Activated naive CD8-positive, alpha-beta T cell treated with anti-CD3 and anti-CD28 coated beads, Interleukin-2, amount 50 U/mL, for 24 hours (primary cell): ENCODE measurements around the gene BMS1.
"Not testable (repeated sequence)": the region's sequence is repeated elsewhere in the genome, so short reads cannot be mapped to it uniquely, and the experiment has no call there.

Source experiments
- ATAC-seq: fragments of 150-1000 bp; cut with Tn5 transposase; one replicate; pipeline ENCODE4 v1.10.0; 2021
- DNase-seq: peaks from one replicate; pipeline ENCODE4 v3.0.0; 2021
- H3K27ac Mint-ChIP-seq: one replicate; pipeline ENCODE4 v1.8.0; 2021; ENCODE audit warnings: mild to moderate bottlenecking, mixed read lengths
- H3K27me3 Mint-ChIP-seq: one replicate; pipeline ENCODE4 v1.8.0; 2021; ENCODE audit warnings: mixed read lengths
- H3K36me3 Mint-ChIP-seq: one replicate; pipeline ENCODE4 v1.8.0; 2021; ENCODE audit warnings: low read depth, mixed read lengths
- H3K4me1 Mint-ChIP-seq: one replicate; pipeline ENCODE4 v1.8.0; 2021; ENCODE audit warnings: mixed read lengths
- H3K4me3 Mint-ChIP-seq: one replicate; pipeline ENCODE4 v1.8.0; 2021; ENCODE audit warnings: mild to moderate bottlenecking, moderate library complexity, mixed read lengths
- H3K9me3 Mint-ChIP-seq: one replicate; pipeline ENCODE4 v1.8.0; 2021; ENCODE audit warnings: mixed read lengths

BMS1 gene

DNA sequence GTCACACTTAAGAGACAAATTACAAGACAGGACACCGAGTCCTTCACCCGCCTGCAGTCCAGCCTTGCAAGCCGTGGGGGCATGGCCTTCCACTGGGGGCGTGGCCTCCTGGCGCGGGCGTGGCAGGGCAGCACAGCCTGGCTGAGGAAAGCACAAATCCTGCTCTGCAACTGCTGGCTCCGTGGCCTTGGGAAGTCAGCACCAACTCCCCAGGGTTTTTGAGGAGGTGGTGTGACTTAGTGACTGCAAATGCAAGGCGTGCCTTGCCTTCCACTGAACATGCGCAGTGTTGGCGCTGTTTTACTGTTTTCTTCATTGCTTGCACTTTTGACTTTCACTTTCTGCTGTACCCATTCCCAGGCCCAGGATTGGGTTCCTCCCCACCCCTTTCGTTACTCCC lies 12.9 kb upstream of the BMS1 start:
- no peak for DNase-seq
- Mint-ChIP-seq H3K27me3 (peaks cover 21% of the 10 kb centered on the region), H3K27ac (no peak overlapping the region), H3K36me3 (no peaks in the 10 kb centered on the region), H3K9me3 (no peaks in the 10 kb centered on the region), H3K4me3 (no peak overlapping the region), H3K4me1 (no peaks in the 10 kb centered on the region)
- no peak for ATAC-seq

- Mint-ChIP-seq H3K27me3 (peaks cover 11% of the 10 kb centered on the region), H3K4me3 (no peak overlapping the region), H3K36me3 (no peaks in the 10 kb centered on the region), H3K4me1 (peaks cover 8% of the 10 kb centered on the region), H3K27ac (no peak overlapping the region), H3K9me3 (no peaks in the 10 kb centered on the region)
- ATAC-seq, result no peak
- DNase-seq, result no peak
Measured at GRCh38 chr10:42776681-42777080, 5.9 kb upstream of the BMS1 start.

DNA sequence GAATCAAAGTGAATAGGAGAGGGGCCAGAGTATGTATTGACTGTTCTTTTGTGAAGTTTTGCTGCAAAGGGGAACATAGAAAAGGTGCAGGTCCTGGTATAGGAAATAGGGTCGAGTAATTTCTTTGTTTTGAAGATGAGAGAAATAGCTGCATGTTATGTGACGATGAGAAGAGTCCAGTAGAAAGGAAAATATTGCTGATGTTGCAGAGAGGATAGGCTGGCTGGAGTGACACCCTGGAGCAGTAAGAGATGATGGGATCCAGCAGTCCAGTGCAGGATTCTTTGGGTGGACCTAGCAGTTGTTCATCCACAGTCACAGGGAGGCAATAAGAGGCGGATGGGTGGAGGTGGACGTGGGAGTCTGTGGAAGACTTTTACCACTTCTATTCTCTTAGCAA lies 2.1 kb upstream of the BMS1 start:
- ATAC-seq, result no peak
- H3K4me1 Mint-ChIP-seq, result peaks cover 28% of the 10 kb centered on the region
- H3K36me3 Mint-ChIP-seq, result peaks cover 7% of the 10 kb centered on the region
- H3K27ac Mint-ChIP-seq, result no peak overlapping the region
- no peaks in the 10 kb centered on the region for H3K9me3 Mint-ChIP-seq
- no peak overlapping the region for H3K4me3 Mint-ChIP-seq
- DNase-seq, result no peak
- peaks cover 4% of the 10 kb centered on the region for H3K27me3 Mint-ChIP-seq

GRCh38 chr10:42781893-42782445 lies 626 bp upstream of the BMS1 start:
- no peaks in the 10 kb centered on the region for H3K9me3 Mint-ChIP-seq
- peaks cover 32% of the 10 kb centered on the region for H3K4me1 Mint-ChIP-seq
- H3K4me3 Mint-ChIP-seq, result peak overlapping the region; percentile 100
- peaks cover 19% of the 10 kb centered on the region for H3K36me3 Mint-ChIP-seq
- H3K27ac Mint-ChIP-seq, result peak overlapping the region; percentile 99
- peaks cover 4% of the 10 kb centered on the region for H3K27me3 Mint-ChIP-seq
- peak; percentile 11 for DNase-seq
- no peak for ATAC-seq

- H3K36me3 Mint-ChIP-seq, result peaks cover 28% of the 10 kb centered on the region
- H3K27ac Mint-ChIP-seq, result peak overlapping the region; percentile 99
- peak overlapping the region; percentile 100 for H3K4me3 Mint-ChIP-seq
- DNase-seq (peak; percentile 25), ATAC-seq (peak; percentile 44)
- no peaks in the 10 kb centered on the region for H3K9me3 Mint-ChIP-seq
- no peaks in the 10 kb centered on the region for H3K27me3 Mint-ChIP-seq
- peaks cover 32% of the 10 kb centered on the region for H3K4me1 Mint-ChIP-seq
Measured at GRCh38 chr10:42783181-42783549, 570 bp downstream of the BMS1 start.

DNA sequence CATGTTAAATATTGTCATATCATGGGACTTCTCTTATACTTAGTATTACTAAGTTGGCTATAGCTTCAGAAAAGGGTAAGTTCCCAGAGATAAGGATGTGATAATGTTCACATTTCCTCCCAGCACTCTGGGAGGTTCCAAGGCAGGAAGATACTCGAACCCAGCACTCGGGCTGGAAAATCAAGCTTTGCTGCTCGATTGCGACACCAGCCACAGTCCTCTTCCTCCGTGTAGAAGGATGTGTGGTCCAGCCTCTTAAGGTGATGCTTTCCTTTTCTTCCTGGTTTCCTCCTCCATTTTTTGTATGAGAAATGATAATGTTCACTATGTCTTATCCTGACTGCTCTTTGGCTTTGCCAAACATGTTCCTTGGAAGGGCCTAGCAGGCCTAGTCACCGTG lies 3.2 kb downstream of the BMS1 start:
- Mint-ChIP-seq H3K4me1 (peaks cover 32% of the 10 kb centered on the region), H3K36me3 (peaks cover 44% of the 10 kb centered on the region), H3K27ac (no peak overlapping the region), H3K4me3 (no peak overlapping the region), H3K27me3 (no peaks in the 10 kb centered on the region), H3K9me3 (no peaks in the 10 kb centered on the region)
- no peak for DNase-seq
- ATAC-seq, result no peak

- Mint-ChIP-seq H3K9me3 (no peaks in the 10 kb centered on the region), H3K4me3 (no peak overlapping the region), H3K36me3 (peaks cover 77% of the 10 kb centered on the region), H3K27ac (no peak overlapping the region), H3K4me1 (peaks cover 4% of the 10 kb centered on the region), H3K27me3 (no peaks in the 10 kb centered on the region)
- DNase-seq, result no peak
- ATAC-seq, result no peak
Measured at GRCh38 chr10:42790835-42791234, 8.2 kb downstream of the BMS1 start.

- ATAC-seq (no peak), DNase-seq (no peak)
- Mint-ChIP-seq H3K36me3 (peaks cover 88% of the 10 kb centered on the region), H3K9me3 (no peaks in the 10 kb centered on the region), H3K4me3 (no peak overlapping the region), H3K27ac (no peak overlapping the region), H3K27me3 (no peaks in the 10 kb centered on the region), H3K4me1 (peaks cover 10% of the 10 kb centered on the region)
Measured at GRCh38 chr10:42795701-42796100, 13.1 kb downstream of the BMS1 start.

DNA sequence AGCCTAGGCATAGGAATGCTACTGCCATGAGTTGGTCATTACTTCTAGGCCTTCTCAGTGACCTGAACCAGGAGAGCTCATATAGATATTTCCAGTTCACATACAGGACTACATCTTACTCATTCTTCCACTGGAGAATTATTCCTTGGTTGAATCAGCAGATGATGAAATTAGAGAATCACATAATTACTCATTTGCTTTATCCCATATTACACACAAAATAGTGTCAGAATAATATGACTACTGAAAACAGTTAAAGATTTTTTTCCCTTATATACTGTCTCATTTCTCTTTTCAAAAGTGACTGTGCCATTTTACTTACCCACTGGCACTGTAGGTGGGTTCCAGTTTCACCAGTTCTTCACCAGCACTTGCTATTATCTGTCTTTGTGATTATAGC lies 18.5 kb downstream of the BMS1 start:
- Mint-ChIP-seq H3K27ac (peak overlapping the region; percentile 73), H3K36me3 (peaks cover 89% of the 10 kb centered on the region), H3K4me1 (peaks cover 24% of the 10 kb centered on the region), H3K9me3 (no peaks in the 10 kb centered on the region), H3K27me3 (no peaks in the 10 kb centered on the region), H3K4me3 (no peak overlapping the region)
- peak; percentile 82 for ATAC-seq
- no peak for DNase-seq

GRCh38 chr10:42802876-42803275 lies 20.3 kb downstream of the BMS1 start:
- H3K27ac Mint-ChIP-seq, result peak overlapping the region; percentile 23
- DNase-seq, result no peak
- peaks cover 82% of the 10 kb centered on the region for H3K36me3 Mint-ChIP-seq

GRCh38 chr10:42809676-42810075 lies 27.1 kb downstream of the BMS1 start:
- H3K27ac Mint-ChIP-seq, result no peak overlapping the region

More at GRCh38 chr10:42802876-42803275, 20.3 kb downstream of the BMS1 start:
- H3K4me1 Mint-ChIP-seq, result peaks cover 24% of the 10 kb centered on the region
- H3K27me3 Mint-ChIP-seq, result no peaks in the 10 kb centered on the region
- H3K9me3 Mint-ChIP-seq, result no peaks in the 10 kb centered on the region
- no peak for ATAC-seq
- H3K4me3 Mint-ChIP-seq, result no peak overlapping the region

DNA sequence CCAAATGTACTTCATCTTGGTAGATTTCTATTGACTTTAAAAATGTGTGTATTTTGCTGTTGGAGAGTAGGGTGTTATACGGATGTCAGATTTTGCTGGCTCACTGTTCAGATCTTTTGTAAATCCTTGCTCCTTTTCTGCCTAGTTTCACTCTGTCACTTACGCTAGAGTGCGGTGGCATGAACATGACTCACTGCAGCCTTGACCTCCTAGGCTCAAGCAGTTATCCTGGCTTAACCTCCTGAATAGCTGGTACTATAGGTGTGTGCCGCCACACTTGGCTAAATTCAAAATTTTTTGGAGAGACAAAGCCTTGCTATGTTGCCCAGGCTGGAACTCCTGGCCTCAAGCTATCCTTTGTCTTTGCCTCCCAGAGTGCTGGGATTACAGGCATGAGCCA lies 29.4 kb downstream of the BMS1 start:
- Mint-ChIP-seq H3K27ac (no peak overlapping the region), H3K36me3 (peaks cover 76% of the 10 kb centered on the region), H3K27me3 (no peaks in the 10 kb centered on the region), H3K4me1 (peaks cover 32% of the 10 kb centered on the region), H3K9me3 (peaks cover 13% of the 10 kb centered on the region), H3K4me3 (no peak overlapping the region)
- DNase-seq, result no peak
- ATAC-seq, result no peak

More at GRCh38 chr10:42809676-42810075, 27.1 kb downstream of the BMS1 start:
- ATAC-seq (no peak), DNase-seq (no peak)
- Mint-ChIP-seq H3K4me3 (no peak overlapping the region), H3K36me3 (peaks cover 78% of the 10 kb centered on the region), H3K4me1 (peaks cover 28% of the 10 kb centered on the region), H3K9me3 (peaks cover 13% of the 10 kb centered on the region), H3K27me3 (no peaks in the 10 kb centered on the region)

DNA sequence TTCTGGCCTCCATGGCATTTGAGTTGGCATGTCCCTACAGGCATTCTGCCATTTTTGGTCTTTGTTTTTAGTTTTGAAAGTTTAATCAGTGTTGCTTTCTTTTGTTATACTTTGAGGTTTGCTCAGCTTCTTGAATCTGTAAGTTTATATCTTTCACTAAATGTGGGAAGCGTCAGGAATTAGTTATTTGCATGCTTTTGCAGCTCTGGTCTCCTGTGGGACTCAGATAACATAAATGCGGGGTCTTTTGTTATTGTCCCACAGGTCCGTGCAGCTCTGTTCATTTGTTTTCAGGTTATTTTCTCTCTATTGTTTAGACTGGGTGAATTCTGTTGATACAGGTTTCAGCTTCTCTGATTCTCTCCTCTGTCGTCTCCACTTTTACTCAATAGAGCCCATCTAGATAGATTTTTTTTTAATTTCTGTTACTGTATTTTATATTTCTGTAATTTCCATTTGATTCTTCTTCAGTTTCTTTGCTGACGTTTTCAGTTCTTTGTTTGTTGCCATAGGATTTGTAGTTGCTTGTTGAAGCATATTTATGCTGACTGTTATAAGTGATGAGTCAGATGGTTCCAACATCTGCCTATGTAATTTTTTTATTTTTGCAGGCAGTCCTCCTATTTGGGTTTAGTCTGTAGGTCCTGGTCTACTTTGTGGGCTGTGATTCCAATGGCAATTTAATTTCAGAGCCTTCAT lies 31.5 kb downstream of the BMS1 start:
- Mint-ChIP-seq H3K36me3 (peaks cover 78% of the 10 kb centered on the region), H3K4me1 (peaks cover 32% of the 10 kb centered on the region), H3K9me3 (peaks cover 13% of the 10 kb centered on the region)
- H3K27me3 Mint-ChIP-seq, ATAC-seq, H3K27ac Mint-ChIP-seq, H3K4me3 Mint-ChIP-seq, DNase-seq: not testable (repeated sequence)

DNA sequence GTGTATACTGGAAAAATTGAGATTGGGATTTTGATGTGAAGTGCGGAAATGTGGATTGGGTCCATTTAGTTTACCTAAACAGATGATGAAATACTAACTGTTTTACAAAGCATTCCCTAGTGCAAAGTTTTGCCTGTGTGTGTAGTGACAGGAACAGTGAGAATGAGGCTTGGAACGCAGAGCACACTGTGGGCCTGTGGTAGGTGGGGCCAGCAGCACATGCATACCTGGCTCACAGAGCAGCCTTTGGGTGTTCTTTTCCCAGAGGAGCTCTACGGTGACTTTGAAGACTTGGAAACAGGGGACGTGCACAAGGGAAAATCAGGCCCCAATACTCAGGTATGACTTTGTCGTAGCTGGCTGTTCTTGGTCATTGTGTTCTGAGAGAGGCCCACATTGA lies 33.7 kb downstream of the BMS1 start:
- Mint-ChIP-seq H3K4me1 (peaks cover 27% of the 10 kb centered on the region), H3K36me3 (peaks cover 72% of the 10 kb centered on the region)
- H3K27ac Mint-ChIP-seq, result not testable (repeated sequence)

GRCh38 chr10:42816912-42817311 lies 34.3 kb downstream of the BMS1 start:
- no peaks in the 10 kb centered on the region for H3K27me3 Mint-ChIP-seq
- H3K36me3 Mint-ChIP-seq, result peaks cover 74% of the 10 kb centered on the region
- H3K4me3 Mint-ChIP-seq, result no peak overlapping the region
- DNase-seq (no peak), ATAC-seq (no peak)
- peaks cover 13% of the 10 kb centered on the region for H3K9me3 Mint-ChIP-seq
- peaks cover 25% of the 10 kb centered on the region for H3K4me1 Mint-ChIP-seq
- H3K27ac Mint-ChIP-seq, result peak overlapping the region; percentile 27

More for the DNA sequence above, 33.7 kb downstream of the BMS1 start:
- peaks cover 13% of the 10 kb centered on the region for H3K9me3 Mint-ChIP-seq
- ATAC-seq, H3K4me3 Mint-ChIP-seq, DNase-seq, H3K27me3 Mint-ChIP-seq: not testable (repeated sequence)
